Urinary bladder (tissue), 4 donors: ENCODE measurements around the gene MAN1A1. TPM values are rescaled to one million over a fixed set of nuclear protein-coding genes. Genes with fewer than 3 reads are reported as not detected.

Experiments used
- DNase-seq: peaks from one replicate; pipeline ENCODE4 v3.0.0-alpha.2; 2015; ENCODE audit errors: extremely low spot score
- H3K27ac ChIP-seq: one replicate; pipeline ENCODE4 v1.5.1; 2013; ENCODE audit warnings: low read depth, mild to moderate bottlenecking, moderate library complexity
- H3K36me3 ChIP-seq: one replicate; pipeline ENCODE4 v1.6.1; 2013; ENCODE audit warnings: mild to moderate bottlenecking, moderate library complexity; ENCODE audit not compliant: insufficient read depth
- H3K4me1 ChIP-seq: one replicate; pipeline ENCODE4 v1.6.1; 2013; ENCODE audit warnings: mild to moderate bottlenecking, moderate library complexity; ENCODE audit not compliant: insufficient read depth
- H3K4me3 ChIP-seq: one replicate; pipeline ENCODE4 v1.5.1; 2013; ENCODE audit warnings: low read depth, low read length
- WGBS: extraction: QIAGEN DNeasy Blood & Tissue Kit; methylation state at CpG from one replicate; pipeline ENCODE4 v1.1.7; 2013; 5-methylcytosine and 5-hydroxymethylcytosine counted together
- polyA plus RNA-seq: library from polyadenylated mRNA; stranded (reverse); fragments of 200-250 nt; gene quantifications from one replicate; pipeline ENCODE4 v1.2.3, GENCODE V29; 2013
- total RNA-seq: library from RNA; depleted of rRNA; stranded (reverse); fragments of >200 nt; gene quantifications from one replicate; pipeline ENCODE4 v1.2.3, GENCODE V29; 2014
- donor health status: healthy with polysubstance abuse.
- donor health status: healthy.

Gene MAN1A1
- total and polyA plus RNA-seq, 2 donors, result 98.6 to 245 TPM

GRCh38 chr6:119231394-119231793 is 118.2 kb downstream of the MAN1A1 start:
- H3K27ac ChIP-seq, result no peak overlapping the region
- 95% methylated on average over 4 of the region's 4 CpGs for WGBS
- no peaks in the 10 kb centered on the region for H3K36me3 ChIP-seq
- H3K4me3 ChIP-seq, result no peak overlapping the region
- H3K4me1 ChIP-seq, result no peaks in the 10 kb centered on the region
- no peak for DNase-seq

GRCh38 chr6:119230160-119230559 is 119.4 kb downstream of the MAN1A1 start:
- Histone ChIP-seq H3K36me3 (no peaks in the 10 kb centered on the region), H3K4me1 (no peaks in the 10 kb centered on the region), H3K27ac (no peak overlapping the region), H3K4me3 (no peak overlapping the region)
- no peak for DNase-seq
- WGBS, result 87% methylated on average over 4 of the region's 4 CpGs

- 90% methylated on average over 2 of the region's 2 CpGs for WGBS
- no peak for DNase-seq
- Histone ChIP-seq H3K4me1 (no peaks in the 10 kb centered on the region), H3K36me3 (no peaks in the 10 kb centered on the region), H3K27ac (no peak overlapping the region), H3K4me3 (no peak overlapping the region)
Observed at GRCh38 chr6:119227377-119227776, 122.2 kb downstream of the MAN1A1 start.

GRCh38 chr6:119226089-119226488 is 123.5 kb downstream of the MAN1A1 start:
- no peak for DNase-seq
- no peak overlapping the region for H3K27ac ChIP-seq
- no peaks in the 10 kb centered on the region for H3K36me3 ChIP-seq
- WGBS, result 69% methylated on average over 4 of the region's 4 CpGs
- H3K4me1 ChIP-seq, result no peaks in the 10 kb centered on the region
- no peak overlapping the region for H3K4me3 ChIP-seq

GRCh38 chr6:119224095-119224701 is 125.4 kb downstream of the MAN1A1 start:
- no peak overlapping the region for H3K27ac ChIP-seq
- H3K36me3 ChIP-seq, result no peaks in the 10 kb centered on the region
- H3K4me1 ChIP-seq, result no peaks in the 10 kb centered on the region
- WGBS, result 68% methylated on average over 4 of the region's 4 CpGs
- no peak overlapping the region for H3K4me3 ChIP-seq
- no peak for DNase-seq

GRCh38 chr6:119220452-119220851 is 129.1 kb downstream of the MAN1A1 start:
- Histone ChIP-seq H3K36me3 (no peaks in the 10 kb centered on the region), H3K4me3 (no peak overlapping the region), H3K4me1 (no peaks in the 10 kb centered on the region), H3K27ac (no peak overlapping the region)
- 66% methylated on average over 1 of the region's 1 CpG for WGBS
- DNase-seq, result no peak

GRCh38 chr6:119218548-119218947 is 131.0 kb downstream of the MAN1A1 start:
- 95% methylated on average over 4 of the region's 4 CpGs for WGBS
- no peaks in the 10 kb centered on the region for H3K36me3 ChIP-seq

GRCh38 chr6:119215885-119216590 is 133.5 kb downstream of the MAN1A1 start:
- 86% methylated on average over 9 of the region's 9 CpGs for WGBS
- Histone ChIP-seq H3K36me3 (no peaks in the 10 kb centered on the region), H3K4me1 (no peaks in the 10 kb centered on the region), H3K4me3 (no peak overlapping the region), H3K27ac (no peak overlapping the region)
- DNase-seq, result no peak

More at GRCh38 chr6:119218548-119218947, 131.0 kb downstream of the MAN1A1 start:
- H3K27ac ChIP-seq, result no peak overlapping the region
- H3K4me1 ChIP-seq, result no peaks in the 10 kb centered on the region
- no peak for DNase-seq
- no peak overlapping the region for H3K4me3 ChIP-seq

- H3K4me3 ChIP-seq, result no peak overlapping the region
- no peak for DNase-seq
- no peaks in the 10 kb centered on the region for H3K36me3 ChIP-seq
- H3K4me1 ChIP-seq, result no peaks in the 10 kb centered on the region
- 25% methylated on average over 1 of the region's 1 CpG for WGBS
- no peak overlapping the region for H3K27ac ChIP-seq
Observed at GRCh38 chr6:119215309-119215708, 134.3 kb downstream of the MAN1A1 start.

GRCh38 chr6:119210596-119210995 is 139.0 kb downstream of the MAN1A1 start:
- H3K27ac ChIP-seq, result no peak overlapping the region
- H3K4me1 ChIP-seq, result no peaks in the 10 kb centered on the region
- H3K4me3 ChIP-seq, result no peak overlapping the region
- H3K36me3 ChIP-seq, result peaks cover 2% of the 10 kb centered on the region
- no peak for DNase-seq

- H3K36me3 ChIP-seq, result peaks cover 2% of the 10 kb centered on the region
- WGBS, result 52% methylated on average over 11 of the region's 11 CpGs
- no peak overlapping the region for H3K4me3 ChIP-seq
- no peaks in the 10 kb centered on the region for H3K4me1 ChIP-seq
- DNase-seq, result no peak
- H3K27ac ChIP-seq, result no peak overlapping the region
Observed at GRCh38 chr6:119209452-119210205, 139.9 kb downstream of the MAN1A1 start.

GRCh38 chr6:119207971-119208725 is 141.4 kb downstream of the MAN1A1 start:
- Histone ChIP-seq H3K4me1 (no peaks in the 10 kb centered on the region), H3K4me3 (no peak overlapping the region), H3K36me3 (peaks cover 2% of the 10 kb centered on the region), H3K27ac (no peak overlapping the region)
- WGBS, result 50% methylated on average over 2 of the region's 2 CpGs
- DNase-seq, result no peak

GRCh38 chr6:119207327-119207726 is 142.2 kb downstream of the MAN1A1 start:
- DNase-seq, result no peak
- WGBS, result 97% methylated on average over 2 of the region's 2 CpGs

More at GRCh38 chr6:119207327-119207726, 142.2 kb downstream of the MAN1A1 start:
- Histone ChIP-seq H3K27ac (no peak overlapping the region), H3K4me1 (no peaks in the 10 kb centered on the region), H3K36me3 (peaks cover 2% of the 10 kb centered on the region), H3K4me3 (no peak overlapping the region)
